AG04450 (cell line): ENCODE data around the gene HTD2. TPM values are rescaled to one million over a fixed set of nuclear protein-coding genes. Genes with fewer than 3 reads are reported as not detected.

Experiments used
- CTCF ChIA-PET: fragments of 300-600, 350-600 bp; formaldehyde crosslinking; extraction: SDS; loops from one replicate; lab custom pipeline; 2022; ENCODE audit warnings: antibody characterized with exemption, inconsistent platforms; lab: Charles Lee
- POLR2A ChIA-PET: fragments of 350-600 bp; formaldehyde crosslinking; extraction: SDS; loops from one replicate; lab custom pipeline; 2021; ENCODE audit warnings: antibody characterized with exemption, inconsistent platforms; lab: Yijun Ruan, JAX
- DNase-seq: peaks from one replicate; pipeline ENCODE4 v3.0.0-alpha.2; 2011; ENCODE audit warnings: low read depth, low spot score
- H3K27ac ChIP-seq: one replicate; pipeline ENCODE4 v1.5.1; 2012; ENCODE audit warnings: low read depth, low read length, control low read depth
- H3K27me3 ChIP-seq: one replicate; pipeline ENCODE4 v1.6.0; 2012; ENCODE audit warnings: low read length; ENCODE audit not compliant: control insufficient read depth, insufficient read depth
- H3K4me3 ChIP-seq: 2 replicates; pipeline ENCODE4 v1.5.1; 2011; ENCODE audit warnings: mild to moderate bottlenecking, low read depth, low read length, control low read depth
- H3K9me3 ChIP-seq: 2 replicates; pipeline ENCODE4 v1.5.1; 2012; ENCODE audit warnings: low read length; ENCODE audit not compliant: control insufficient read depth, insufficient read depth
- polyA plus RNA-seq: library from polyadenylated mRNA; depleted of rRNA; stranded (reverse); fragments of >200 nt; gene quantifications from 2 replicates; pipeline ENCODE4 v1.2.3, GENCODE V29; 2011
- TF ChIP-seq, protein P1 (sequence below): IDR thresholded peaks from 2 replicates; pipeline ENCODE4 v1.5.1; 2011; ENCODE audit warnings: low read depth, low read length, control low read depth, inconsistent platforms

HTD2 gene
- polyA plus RNA-seq, 1 experiment: 9.6 TPM

DNA sequence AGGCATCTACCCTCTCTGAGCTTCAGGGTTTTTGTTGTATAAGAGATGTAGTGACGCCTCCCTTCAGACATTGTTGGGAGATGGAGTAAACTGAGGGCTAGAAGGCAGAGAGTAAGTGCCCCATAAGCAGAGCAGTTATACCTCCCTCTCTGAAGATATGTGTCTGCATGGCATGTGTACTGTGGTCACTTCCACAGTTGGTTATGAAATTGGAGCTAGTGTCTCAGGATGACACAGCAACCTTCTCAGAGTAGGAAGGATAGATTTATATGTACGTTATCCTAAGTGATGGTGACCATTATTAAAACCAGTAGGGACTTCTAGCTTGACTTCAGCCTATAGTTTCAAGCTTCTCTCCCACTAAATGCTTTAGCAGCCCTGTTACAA lies 44.3 kb downstream of the HTD2 start:
- DNase-seq: no peak
- Histone ChIP-seq H3K27ac (no peak overlapping the region), H3K4me3 (no peak overlapping the region), H3K9me3 (no peaks in the 10 kb centered on the region), H3K27me3 (no peaks in the 10 kb centered on the region)
- CTCF ChIA-PET: interaction anchor here (0.9 to 4.9 kb wide), 3 partner anchors 9 to 64 kb away, joined by 3 to 24 read pairs (median 4); partner anchors contain the start of genes HTD2 and RPP14
- TF ChIP-seq, protein P1, sequence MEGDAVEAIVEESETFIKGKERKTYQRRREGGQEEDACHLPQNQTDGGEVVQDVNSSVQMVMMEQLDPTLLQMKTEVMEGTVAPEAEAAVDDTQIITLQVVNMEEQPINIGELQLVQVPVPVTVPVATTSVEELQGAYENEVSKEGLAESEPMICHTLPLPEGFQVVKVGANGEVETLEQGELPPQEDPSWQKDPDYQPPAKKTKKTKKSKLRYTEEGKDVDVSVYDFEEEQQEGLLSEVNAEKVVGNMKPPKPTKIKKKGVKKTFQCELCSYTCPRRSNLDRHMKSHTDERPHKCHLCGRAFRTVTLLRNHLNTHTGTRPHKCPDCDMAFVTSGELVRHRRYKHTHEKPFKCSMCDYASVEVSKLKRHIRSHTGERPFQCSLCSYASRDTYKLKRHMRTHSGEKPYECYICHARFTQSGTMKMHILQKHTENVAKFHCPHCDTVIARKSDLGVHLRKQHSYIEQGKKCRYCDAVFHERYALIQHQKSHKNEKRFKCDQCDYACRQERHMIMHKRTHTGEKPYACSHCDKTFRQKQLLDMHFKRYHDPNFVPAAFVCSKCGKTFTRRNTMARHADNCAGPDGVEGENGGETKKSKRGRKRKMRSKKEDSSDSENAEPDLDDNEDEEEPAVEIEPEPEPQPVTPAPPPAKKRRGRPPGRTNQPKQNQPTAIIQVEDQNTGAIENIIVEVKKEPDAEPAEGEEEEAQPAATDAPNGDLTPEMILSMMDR: no peak
- POLR2A ChIA-PET: interaction anchor here (1.0 kb wide), 1 partner anchor 38 kb away, joined by 3 read pairs; no protein-coding TSS in a partner anchor

DNA sequence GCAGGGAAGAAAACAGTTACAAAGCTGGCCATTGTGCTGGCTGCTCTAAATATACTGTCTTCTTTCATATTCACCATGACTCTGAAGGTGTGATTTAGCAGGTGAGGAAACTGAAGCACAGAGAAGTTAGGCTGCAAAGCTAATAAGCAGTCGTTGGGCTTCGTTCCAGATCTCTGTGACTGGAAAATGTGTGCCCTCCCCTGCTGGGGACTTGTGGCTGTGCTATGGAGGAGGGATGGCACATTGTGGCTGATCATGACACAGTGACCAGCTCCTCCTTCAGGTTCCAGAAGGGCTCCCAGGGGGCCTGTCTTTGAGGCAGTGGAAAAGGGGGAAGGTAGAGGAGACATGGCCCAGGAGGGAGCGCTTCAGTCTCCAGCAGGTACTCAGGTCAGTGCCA lies 45.6 kb downstream of the HTD2 start:
- POLR2A ChIA-PET: no interaction called here
- CTCF ChIA-PET: interaction anchor here (4.9 kb wide), 1 partner anchor 45 kb away, joined by 24 read pairs; the partner anchor contains the start of genes HTD2 and RPP14
- H3K27ac ChIP-seq: no peak overlapping the region
- H3K27me3 ChIP-seq: no peaks in the 10 kb centered on the region
- no peak overlapping the region for H3K4me3 ChIP-seq
- DNase-seq: no peak
- H3K9me3 ChIP-seq: no peaks in the 10 kb centered on the region
- TF ChIP-seq, protein P1: no peak

DNA sequence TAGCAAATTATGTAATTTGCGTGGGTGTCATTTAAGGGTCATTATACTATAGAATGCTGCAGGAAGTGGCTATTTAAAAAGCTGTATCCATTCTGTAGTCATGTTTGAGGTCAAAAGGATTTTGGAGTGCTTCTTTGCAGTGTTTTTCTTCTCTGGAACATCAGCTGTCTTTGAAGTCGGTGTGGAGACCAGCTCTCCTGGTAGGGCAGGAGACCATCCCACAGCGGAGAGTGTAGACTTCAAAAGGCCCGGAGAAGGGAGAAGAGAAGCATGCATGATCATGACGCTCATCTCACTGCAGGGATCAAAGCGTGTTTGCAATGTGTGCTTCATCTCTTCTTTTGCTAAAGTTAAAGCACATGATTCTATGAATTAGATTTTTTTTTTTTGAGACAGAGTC lies 46.3 kb downstream of the HTD2 start:
- Histone ChIP-seq H3K27ac (no peak overlapping the region), H3K9me3 (no peaks in the 10 kb centered on the region), H3K27me3 (no peaks in the 10 kb centered on the region), H3K4me3 (no peak overlapping the region)
- ChIA-PET CTCF (interaction anchor here (4.9 kb wide), 1 partner anchor 46 kb away, joined by 24 read pairs; the partner anchor contains the start of genes HTD2 and RPP14), POLR2A (no interaction called here)
- TF ChIP-seq, protein P1: no peak
- no peak for DNase-seq

DNA sequence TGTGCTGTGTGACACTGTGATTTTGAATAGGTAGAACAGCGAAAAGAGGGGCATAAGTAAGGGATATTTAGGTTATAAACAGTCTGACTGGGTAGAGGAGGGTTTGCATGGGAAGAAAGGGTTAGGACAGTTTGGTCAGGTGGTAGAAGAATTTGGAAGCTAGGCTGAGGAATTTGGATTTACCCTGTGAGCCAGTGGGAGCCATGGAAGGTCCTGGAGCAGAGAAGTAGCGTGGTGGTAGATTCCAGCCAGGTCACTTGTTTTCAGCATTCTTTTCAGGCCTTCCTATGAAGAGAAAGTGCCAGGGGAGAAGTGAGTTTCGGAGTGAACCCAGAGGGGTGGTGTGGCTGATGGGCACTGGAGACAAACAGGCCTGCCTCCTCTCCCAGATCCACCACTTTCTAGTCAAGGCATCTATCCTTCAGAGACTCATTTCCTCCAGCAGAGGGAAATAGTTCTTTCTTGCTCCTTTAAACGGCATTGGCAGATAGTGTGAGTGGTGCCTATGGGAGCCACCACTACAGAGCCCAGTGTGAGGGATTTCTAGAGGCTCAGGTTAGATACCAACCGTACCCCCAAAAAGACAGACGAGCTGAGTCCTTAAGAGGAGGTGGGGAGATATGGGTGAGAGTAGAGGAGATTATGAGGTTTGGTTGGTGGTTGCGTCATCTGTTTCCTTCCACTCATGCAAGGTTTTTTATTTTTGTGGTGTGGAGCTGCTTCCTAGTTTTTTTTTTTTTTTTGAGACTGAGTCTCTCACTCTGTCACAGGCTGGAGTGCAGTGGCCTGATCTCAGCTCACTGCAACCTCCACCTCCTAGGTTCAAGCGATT lies 47.6 kb downstream of the HTD2 start:
- CTCF ChIA-PET: interaction anchor here (0.5 kb wide), 1 partner anchor 45 kb away, joined by 3 read pairs; no protein-coding TSS in a partner anchor
- POLR2A ChIA-PET: no interaction called here
- no peak for DNase-seq
- Histone ChIP-seq H3K4me3 (no peak overlapping the region), H3K9me3 (no peaks in the 10 kb centered on the region), H3K27ac (no peak overlapping the region), H3K27me3 (no peaks in the 10 kb centered on the region)
- TF ChIP-seq, protein P1: peak; percentile 24; the same call in 1 of the 2 replicates

DNA sequence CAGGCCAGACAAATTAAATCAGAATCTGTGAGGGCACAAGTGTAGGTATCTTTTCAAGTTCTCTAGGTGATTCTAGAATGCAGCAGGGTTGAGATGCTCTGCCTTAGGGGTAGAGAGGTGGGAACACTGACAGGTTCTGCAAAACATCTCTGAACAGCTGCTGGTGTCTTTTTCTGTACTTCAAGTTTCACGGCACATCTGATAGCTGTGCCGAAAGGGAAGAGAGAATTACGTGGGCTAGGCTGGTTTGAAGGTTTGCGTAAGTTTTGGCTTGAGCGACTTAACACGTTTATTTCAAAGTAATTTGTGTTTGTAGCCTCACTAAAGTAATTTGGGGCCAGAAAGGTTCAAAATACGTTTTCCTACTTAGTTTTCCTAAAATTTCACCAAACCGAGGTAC lies 48.9 kb downstream of the HTD2 start:
- TF ChIP-seq, protein P1: no peak
- ChIA-PET CTCF (no interaction called here), POLR2A (no interaction called here)
- no peaks in the 10 kb centered on the region for H3K27me3 ChIP-seq
- H3K9me3 ChIP-seq: no peaks in the 10 kb centered on the region
- no peak for DNase-seq
- H3K4me3 ChIP-seq: no peak overlapping the region
- H3K27ac ChIP-seq: no peak overlapping the region
